PC-9 (cell line): ENCODE results near the gene CACNA1E.

Source experiments
- CTCF ChIP-seq: fragments of 200-600 bp; sonication (generic); conservative IDR thresholded peaks from 2 replicates; pipeline ENCODE4 v1.6.1; 2017; ENCODE audit warnings: mixed run types, antibody characterized with exemption, mild to moderate bottlenecking, moderate library complexity
- EZH2 ChIP-seq: fragments of 200-600 bp; sonication (generic); IDR thresholded peaks from 2 replicates; pipeline ENCODE4 v1.8.0; 2017; ENCODE audit warnings: antibody characterized with exemption, low read depth

- TF ChIP-seq CTCF (no peak), EZH2 (no peak)
Observed at GRCh38 chr1:181777286-181777685, 294.0 kb downstream of the CACNA1E start.
